ENCODE results near the gene B3GAT3.

DNA sequence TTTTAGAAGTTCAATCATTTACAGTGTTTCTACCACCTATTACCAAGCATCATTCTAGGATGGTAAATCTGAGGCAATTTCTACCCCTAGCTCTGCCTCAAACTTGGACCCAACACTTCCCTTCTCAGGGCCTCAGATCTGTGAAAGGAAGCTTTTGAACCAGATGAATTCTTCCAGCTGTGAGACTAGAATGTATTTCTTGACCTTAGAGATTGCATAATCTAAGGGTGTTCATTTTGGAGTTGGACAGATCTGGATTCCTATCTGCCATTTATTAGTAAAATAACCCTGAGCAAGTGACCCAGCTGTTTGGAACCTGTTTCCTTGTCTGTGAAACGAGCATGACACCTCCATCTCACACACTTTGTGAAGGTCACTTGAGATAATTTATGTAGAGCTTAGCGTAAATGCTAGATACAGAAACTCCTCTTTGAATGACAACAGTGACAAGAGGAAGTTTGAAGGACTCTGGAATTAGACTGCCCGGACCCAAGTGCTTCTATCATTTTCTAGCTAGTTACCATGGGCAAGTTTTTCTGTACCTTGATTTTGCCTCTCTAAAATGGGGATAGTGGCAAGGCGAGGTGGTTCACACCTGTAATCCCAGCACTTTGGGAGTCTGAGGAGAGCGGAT, 35.1 kb upstream of the B3GAT3 start:
- no peak for TF ChIP-seq CTCF (IDR thresholded peaks at IDR 0.05)
- no peak for TF ChIP-seq POLR2A (IDR thresholded peaks at IDR 0.05)
- TF ChIP-seq POLR2AphosphoS5 (IDR thresholded peaks at IDR 0.05): no peak

Measured in prostate gland (tissue), 2 donors.